Calu3 (cell line): ENCODE measurements around the gene GMCL2. TPM values are rescaled to one million over a fixed set of nuclear protein-coding genes. Genes with fewer than 3 reads are reported as not detected.
A peak's percentile ranks its signal among the peaks of the same experiment; 100 is the strongest.

ENCODE experiments used
- BruUV-seq: library from RNA; stranded (reverse); fragments of 400-500 nt; replicated peaks from 2 replicates; lab custom pipeline; 2021; lab: Mats Ljungman, UMichigan
- CTCF ChIA-PET: fragments of 300-600 bp; sonication (Branson Sonifier 250); formaldehyde crosslinking; loops from one replicate; lab custom pipeline; 2022; ENCODE audit warnings: antibody characterized with exemption; lab: Charles Lee
- DNase-seq: peaks from one replicate; pipeline ENCODE4 v3.0.0; 2022
- H3K27ac Mint-ChIP-seq: one replicate; pipeline ENCODE4 v1.8.0; 2022; ENCODE audit warnings: mixed read lengths; ENCODE audit not compliant: unreplicated experiment
- H3K27me3 Mint-ChIP-seq: one replicate; pipeline ENCODE4 v1.8.0; 2022; ENCODE audit warnings: mixed read lengths; ENCODE audit not compliant: unreplicated experiment
- H3K36me3 Mint-ChIP-seq: one replicate; pipeline ENCODE4 v1.8.0; 2022; ENCODE audit warnings: mild to moderate bottlenecking, moderate library complexity, mixed read lengths; ENCODE audit not compliant: insufficient read depth, unreplicated experiment
- H3K4me1 Mint-ChIP-seq: one replicate; pipeline ENCODE4 v1.8.0; 2022; ENCODE audit warnings: mild to moderate bottlenecking, low read depth, mixed read lengths; ENCODE audit not compliant: unreplicated experiment
- H3K4me3 Mint-ChIP-seq: one replicate; pipeline ENCODE4 v1.8.0; 2022; ENCODE audit warnings: mild to moderate bottlenecking, low read depth, moderate library complexity, mixed read lengths; ENCODE audit not compliant: unreplicated experiment
- H3K9me3 Mint-ChIP-seq: one replicate; pipeline ENCODE4 v1.8.0; 2022; ENCODE audit warnings: low read depth, mixed read lengths; ENCODE audit not compliant: unreplicated experiment
- CTCF ChIP-seq: fragments of 200-600 bp; IDR thresholded peaks from one replicate; pipeline ENCODE4 v1.8.0; 2022; ENCODE audit warnings: antibody characterized with exemption; ENCODE audit not compliant: unreplicated experiment
- intact Hi-C: fragments of 100-400 bp; cut with micrococcal nuclease; formaldehyde crosslinking; loops from one replicate; pipeline ENCODE4 v1.10.0; 2022; ENCODE audit not compliant: unreplicated experiment
- total RNA-seq: library from RNA; stranded (reverse); gene quantifications from 2 replicates; pipeline ENCODE4 v1.2.3, GENCODE V29; 2022

Gene GMCL2
- total RNA-seq, 1 experiment from 2014 or later, result not detected

GRCh38 chr5:178153530-178154340, 33.4 kb downstream of the GMCL2 start, which contains the start of gene NHP2:
Gene NHP2 (minus strand): TSS chr5:178153885. CDS start chr5:178153817, 68 bp downstream.
- intact Hi-C loops, result no loop called here
- Mint-ChIP-seq H3K36me3 (peaks cover 60% of the 10 kb centered on the region), H3K4me1 (peaks cover 22% of the 10 kb centered on the region), H3K9me3 (no peaks in the 10 kb centered on the region), H3K27ac (peak within 1 kb of the TSS; percentile 96), H3K27me3 (no peaks in the 10 kb centered on the region), H3K4me3 (peak within 1 kb of the TSS; percentile 94)
- CTCF ChIA-PET, result interaction anchor here (0.7 to 1.3 kb wide), 4 partner anchors 8 to 78 kb away, joined by 4 to 25 read pairs (median 6); no protein-coding TSS in a partner anchor
- no TSS peak for BruUV-seq
- DNase-seq, result peak; percentile 99
- TF ChIP-seq CTCF, result no peak

GRCh38 chr5:178152491-178153444, 34.4 kb downstream of the GMCL2 start:
- H3K9me3 Mint-ChIP-seq, result no peaks in the 10 kb centered on the region
- intact Hi-C loops, result no loop called here
- TSS peak; percentile 69 for BruUV-seq

GRCh38 chr5:178150977-178151734, 36.0 kb downstream of the GMCL2 start:
- Mint-ChIP-seq H3K4me1 (peaks cover 29% of the 10 kb centered on the region), H3K9me3 (no peaks in the 10 kb centered on the region), H3K4me3 (peak overlapping the region; percentile 26), H3K27me3 (no peaks in the 10 kb centered on the region), H3K27ac (peak overlapping the region; percentile 13), H3K36me3 (peaks cover 86% of the 10 kb centered on the region)
- intact Hi-C loops, result no loop called here
- CTCF ChIA-PET, result no interaction called here
- TF ChIP-seq CTCF, result no peak
- no peak for DNase-seq
- BruUV-seq, result no TSS peak

More at GRCh38 chr5:178152491-178153444, 34.4 kb downstream of the GMCL2 start:
- Mint-ChIP-seq H3K36me3 (peaks cover 70% of the 10 kb centered on the region), H3K27me3 (no peaks in the 10 kb centered on the region), H3K4me3 (peak overlapping the region; percentile 94), H3K27ac (peak overlapping the region; percentile 96), H3K4me1 (peaks cover 22% of the 10 kb centered on the region)
- DNase-seq, result no peak
- TF ChIP-seq CTCF, result no peak
- CTCF ChIA-PET, result interaction anchor here (0.6 to 1.3 kb wide), 3 partner anchors 43 to 78 kb away, joined by 3 to 25 read pairs (median 3); no protein-coding TSS in a partner anchor
